Measurements from ENCODE around the gene DMAP1.

DMAP1 gene

GRCh38 chr1:44220001-44220751, 6.9 kb downstream of the DMAP1 start:
- H3K36me3 Mint-ChIP-seq: peaks cover 17% of the 10 kb centered on the region
- DNase-seq (ENCODE audit: low spot score in 2 of 2): no peak

GRCh38 chr1:44220755-44221154, 7.5 kb downstream of the DMAP1 start:
- H3K27ac Mint-ChIP-seq: peak overlapping the region; percentile 72
- H3K27me3 Mint-ChIP-seq: no peaks in the 10 kb centered on the region
- H3K4me3 Mint-ChIP-seq: peak overlapping the region; percentile 42
- H3K36me3 Mint-ChIP-seq: peaks cover 14% of the 10 kb centered on the region
- ATAC-seq (ENCODE audit: low read depth) (peak; percentile 84), DNase-seq (ENCODE audit: low spot score in 2 of 2) (no peak)
- peaks cover 28% of the 10 kb centered on the region for H3K4me1 Mint-ChIP-seq
- H3K9me3 Mint-ChIP-seq: no peaks in the 10 kb centered on the region

More at GRCh38 chr1:44220001-44220751, 6.9 kb downstream of the DMAP1 start:
- peaks cover 30% of the 10 kb centered on the region for H3K4me1 Mint-ChIP-seq
- no peaks in the 10 kb centered on the region for H3K9me3 Mint-ChIP-seq
- H3K4me3 Mint-ChIP-seq: peak overlapping the region; percentile 42
- no peaks in the 10 kb centered on the region for H3K27me3 Mint-ChIP-seq
- H3K27ac Mint-ChIP-seq: peak overlapping the region; percentile 72
- ATAC-seq (ENCODE audit: low read depth): peak; percentile 44

GRCh38 chr1:44221769-44222168, 8.5 kb downstream of the DMAP1 start:
- H3K27ac Mint-ChIP-seq: no peak overlapping the region
- ATAC-seq (ENCODE audit: low read depth) (no peak), DNase-seq (ENCODE audit: low spot score in 2 of 2) (no peak)
- peaks cover 28% of the 10 kb centered on the region for H3K4me1 Mint-ChIP-seq
- peaks cover 11% of the 10 kb centered on the region for H3K36me3 Mint-ChIP-seq
- no peaks in the 10 kb centered on the region for H3K27me3 Mint-ChIP-seq
- no peak overlapping the region for H3K4me3 Mint-ChIP-seq
- no peaks in the 10 kb centered on the region for H3K9me3 Mint-ChIP-seq

GRCh38 chr1:44222397-44223186, 9.3 kb downstream of the DMAP1 start:
- no peak for DNase-seq (ENCODE audit: low spot score in 2 of 2)
- ATAC-seq (ENCODE audit: low read depth): no peak
- Mint-ChIP-seq H3K27me3 (no peaks in the 10 kb centered on the region), H3K9me3 (no peaks in the 10 kb centered on the region), H3K27ac (peak overlapping the region; percentile 17), H3K4me3 (no peak overlapping the region), H3K4me1 (peaks cover 21% of the 10 kb centered on the region), H3K36me3 (peaks cover 10% of the 10 kb centered on the region)

GRCh38 chr1:44223187-44223610, 9.9 kb downstream of the DMAP1 start:
- peak overlapping the region; percentile 17 for H3K27ac Mint-ChIP-seq
- peaks cover 10% of the 10 kb centered on the region for H3K36me3 Mint-ChIP-seq
- ATAC-seq (ENCODE audit: low read depth) (no peak), DNase-seq (ENCODE audit: low spot score in 2 of 2) (no peak)
- no peak overlapping the region for H3K4me3 Mint-ChIP-seq
- H3K4me1 Mint-ChIP-seq: peaks cover 20% of the 10 kb centered on the region
- H3K27me3 Mint-ChIP-seq: no peaks in the 10 kb centered on the region
- no peaks in the 10 kb centered on the region for H3K9me3 Mint-ChIP-seq

GRCh38 chr1:44225761-44226160, 12.5 kb downstream of the DMAP1 start:
- ATAC-seq (ENCODE audit: low read depth): no peak

GRCh38 chr1:44227211-44227610, 13.9 kb downstream of the DMAP1 start:
- Mint-ChIP-seq H3K36me3 (peaks cover 6% of the 10 kb centered on the region), H3K27ac (no peak overlapping the region), H3K4me1 (peaks cover 13% of the 10 kb centered on the region), H3K9me3 (no peaks in the 10 kb centered on the region), H3K27me3 (no peaks in the 10 kb centered on the region), H3K4me3 (no peak overlapping the region)
- no peak for DNase-seq (ENCODE audit: low spot score in 2 of 2)
- ATAC-seq (ENCODE audit: low read depth): no peak

More at GRCh38 chr1:44225761-44226160, 12.5 kb downstream of the DMAP1 start:
- DNase-seq (ENCODE audit: low spot score in 2 of 2): no peak
- Mint-ChIP-seq H3K4me3 (no peak overlapping the region), H3K36me3 (peaks cover 4% of the 10 kb centered on the region), H3K9me3 (no peaks in the 10 kb centered on the region), H3K27me3 (no peaks in the 10 kb centered on the region), H3K4me1 (peaks cover 17% of the 10 kb centered on the region), H3K27ac (peak overlapping the region; percentile 14)

GRCh38 chr1:44228218-44228617, 14.9 kb downstream of the DMAP1 start:
- H3K36me3 Mint-ChIP-seq: peaks cover 14% of the 10 kb centered on the region
- H3K27ac Mint-ChIP-seq: no peak overlapping the region
- no peaks in the 10 kb centered on the region for H3K9me3 Mint-ChIP-seq
- no peaks in the 10 kb centered on the region for H3K27me3 Mint-ChIP-seq
- DNase-seq (ENCODE audit: low spot score in 2 of 2): no peak
- ATAC-seq (ENCODE audit: low read depth): no peak
- H3K4me1 Mint-ChIP-seq: peaks cover 7% of the 10 kb centered on the region
- H3K4me3 Mint-ChIP-seq: no peak overlapping the region

GRCh38 chr1:44229435-44230167, 16.3 kb downstream of the DMAP1 start:
- no peak for DNase-seq (ENCODE audit: low spot score in 2 of 2)
- Mint-ChIP-seq H3K9me3 (no peaks in the 10 kb centered on the region), H3K4me1 (no peaks in the 10 kb centered on the region), H3K27me3 (no peaks in the 10 kb centered on the region), H3K36me3 (peaks cover 18% of the 10 kb centered on the region), H3K27ac (no peak overlapping the region), H3K4me3 (no peak overlapping the region)
- ATAC-seq (ENCODE audit: low read depth): no peak

GRCh38 chr1:44230796-44231195, 17.5 kb downstream of the DMAP1 start:
- Mint-ChIP-seq H3K27ac (no peak overlapping the region), H3K4me1 (no peaks in the 10 kb centered on the region), H3K4me3 (no peak overlapping the region), H3K36me3 (peaks cover 22% of the 10 kb centered on the region), H3K9me3 (no peaks in the 10 kb centered on the region), H3K27me3 (no peaks in the 10 kb centered on the region)
- ATAC-seq (ENCODE audit: low read depth) (no peak), DNase-seq (ENCODE audit: low spot score in 2 of 2) (no peak)

GRCh38 chr1:44233593-44233992, 20.3 kb downstream of the DMAP1 start:
- Mint-ChIP-seq H3K36me3 (peaks cover 24% of the 10 kb centered on the region), H3K27ac (no peak overlapping the region), H3K9me3 (no peaks in the 10 kb centered on the region), H3K27me3 (no peaks in the 10 kb centered on the region), H3K4me1 (no peaks in the 10 kb centered on the region), H3K4me3 (no peak overlapping the region)
- DNase-seq (ENCODE audit: low spot score in 2 of 2): no peak
- ATAC-seq (ENCODE audit: low read depth): no peak

GRCh38 chr1:44235808-44236207, 22.5 kb downstream of the DMAP1 start:
- H3K4me1 Mint-ChIP-seq: peaks cover 3% of the 10 kb centered on the region
- ATAC-seq (ENCODE audit: low read depth): no peak
- H3K9me3 Mint-ChIP-seq: no peaks in the 10 kb centered on the region
- no peaks in the 10 kb centered on the region for H3K27me3 Mint-ChIP-seq
- DNase-seq (ENCODE audit: low spot score in 2 of 2): no peak
- peaks cover 20% of the 10 kb centered on the region for H3K36me3 Mint-ChIP-seq
- H3K4me3 Mint-ChIP-seq: no peak overlapping the region
- peak overlapping the region; percentile 43 for H3K27ac Mint-ChIP-seq

- H3K4me1 Mint-ChIP-seq: peaks cover 3% of the 10 kb centered on the region
- H3K4me3 Mint-ChIP-seq: no peak overlapping the region
- no peaks in the 10 kb centered on the region for H3K27me3 Mint-ChIP-seq
- H3K9me3 Mint-ChIP-seq: no peaks in the 10 kb centered on the region
- no peak for DNase-seq (ENCODE audit: low spot score in 2 of 2)
- ATAC-seq (ENCODE audit: low read depth): no peak
- H3K36me3 Mint-ChIP-seq: peaks cover 20% of the 10 kb centered on the region
- H3K27ac Mint-ChIP-seq: peak overlapping the region; percentile 43
Measured at GRCh38 chr1:44236490-44237272, 23.4 kb downstream of the DMAP1 start.
